GM12872 (cell line): ENCODE data around the gene BUD31.

Experiments used
- CTCF ChIP-seq: IDR thresholded peaks from 3 replicates; pipeline ENCODE4 v1.5.1; 2011; ENCODE audit warnings: low read depth, mild to moderate bottlenecking, low read length, moderate library complexity; ENCODE audit not compliant: insufficient read depth

Gene BUD31

GRCh38 chr7:99419323-99420021 lies 10.7 kb downstream of the BUD31 start:
- TF ChIP-seq CTCF, result no peak

GRCh38 chr7:99420213-99420612 lies 11.4 kb downstream of the BUD31 start:
- TF ChIP-seq CTCF, result no peak

GRCh38 chr7:99420986-99421385 lies 12.2 kb downstream of the BUD31 start:
- TF ChIP-seq CTCF, result no peak

GRCh38 chr7:99422186-99422585 lies 13.4 kb downstream of the BUD31 start:
- no peak for TF ChIP-seq CTCF

GRCh38 chr7:99422625-99423024 lies 13.9 kb downstream of the BUD31 start:
- TF ChIP-seq CTCF, result no peak

- TF ChIP-seq CTCF, result no peak
Observed at GRCh38 chr7:99424932-99425730, 16.4 kb downstream of the BUD31 start.

- no peak for TF ChIP-seq CTCF
Observed at GRCh38 chr7:99428972-99429566, 20.3 kb downstream of the BUD31 start.
